22Rv1 (cell line): ENCODE measurements around the gene CCDC28A.

Experiments
- CTCF ChIP-seq: fragments of 450-650 bp; IDR thresholded peaks from 2 replicates; pipeline ENCODE4 v1.5.1; 2017; ENCODE audit warnings: mild to moderate bottlenecking
- ZFX ChIP-seq: fragments of 450-650 bp; IDR thresholded peaks from 2 replicates; pipeline ENCODE4 v1.6.1; 2017; ENCODE audit warnings: antibody characterized with exemption, borderline replicate concordance

- TF ChIP-seq CTCF (no peak), ZFX (no peak)
Measured at GRCh38 chr6:138787138-138787537, 13.6 kb downstream of the CCDC28A start.
